A673 (cell line): ENCODE measurements around the gene ZDHHC17. TPM values are rescaled to one million over a fixed set of nuclear protein-coding genes. Genes with fewer than 3 reads are reported as not detected.
A peak's percentile ranks its signal among the peaks of the same experiment; 100 is the strongest.

Experiments used
- BruUV-seq: library from RNA; stranded (reverse); fragments of 400-500 nt; replicated peaks from 2 replicates; lab custom pipeline; 2021; lab: Mats Ljungman, UMichigan
- CTCF ChIA-PET: fragments of 300-600 bp; sonication (Branson Sonifier 250); formaldehyde crosslinking; loops from one replicate; lab custom pipeline; 2022; ENCODE audit warnings: antibody characterized with exemption; lab: Charles Lee
- POLR2A ChIA-PET: fragments of 300-600 bp; sonication (Branson Sonifier 250); formaldehyde crosslinking; loops from one replicate; lab custom pipeline; 2022; ENCODE audit warnings: antibody characterized with exemption; ENCODE audit not compliant: low non-redundant PET; lab: Charles Lee
- DNase-seq: peaks from one replicate; pipeline ENCODE4 v3.0.0-alpha.2; 2015; ENCODE audit warnings: low spot score
- H3K27ac ChIP-seq: fragments of 200-600 bp; sonication (generic); 2 replicates; pipeline ENCODE4 v1.5.1; 2016; ENCODE audit warnings: mixed run types, low read depth, mild to moderate bottlenecking, mixed read lengths, antibody characterized with exemption, low read length; ENCODE audit not compliant: poor library complexity, severe bottlenecking
- H3K27me3 ChIP-seq: fragments of 200-600 bp; sonication (generic); replicated peaks from 2 replicates; pipeline ENCODE4 v1.6.1; 2017; ENCODE audit warnings: mixed run types, low read depth, mild to moderate bottlenecking, mixed read lengths, antibody characterized with exemption, low read length; ENCODE audit not compliant: insufficient read depth, poor library complexity
- H3K36me3 ChIP-seq: fragments of 200-600 bp; sonication (generic); 2 replicates; pipeline ENCODE4 v1.6.1; 2016; ENCODE audit warnings: mixed run types, mild to moderate bottlenecking, mixed read lengths, antibody characterized with exemption, low read length; ENCODE audit not compliant: insufficient read depth, poor library complexity, severe bottlenecking
- H3K4me1 ChIP-seq: fragments of 200-600 bp; sonication (generic); 2 replicates; pipeline ENCODE4 v1.6.1; 2017; ENCODE audit warnings: mixed run types, mild to moderate bottlenecking, mixed read lengths, antibody characterized with exemption, low read length; ENCODE audit not compliant: insufficient read depth, poor library complexity, severe bottlenecking
- H3K4me3 ChIP-seq: fragments of 200-600 bp; sonication (generic); 2 replicates; pipeline ENCODE4 v1.5.1; 2016; ENCODE audit warnings: low read depth, mixed run types, mild to moderate bottlenecking, mixed read lengths, low read length; ENCODE audit not compliant: poor library complexity, severe bottlenecking
- H3K9me3 ChIP-seq: fragments of 200-600 bp; sonication (generic); 2 replicates; pipeline ENCODE4 v1.6.1; 2016; ENCODE audit warnings: mixed run types, low read depth, mild to moderate bottlenecking, mixed read lengths, antibody characterized with exemption, low read length; ENCODE audit not compliant: poor library complexity, severe bottlenecking
- EZH2 ChIP-seq: fragments of 200-600 bp; sonication (generic); IDR thresholded peaks from 2 replicates; pipeline ENCODE4 v1.6.1; 2017; ENCODE audit warnings: borderline replicate concordance, low read depth, mild to moderate bottlenecking, mixed read lengths, antibody characterized with exemption, low read length; ENCODE audit not compliant: poor library complexity, severe bottlenecking
- intact Hi-C: fragments of 100-400 bp; cut with micrococcal nuclease; formaldehyde crosslinking; loops from one replicate; pipeline ENCODE4 v1.10.0; 2022; ENCODE audit not compliant: unreplicated experiment
- total RNA-seq: library from RNA; stranded (reverse); gene quantifications from 2 replicates; pipeline ENCODE4 v1.2.3, GENCODE V29; 2021
- TF ChIP-seq, protein P1 (sequence below): fragments of 300-800, 200-600 bp; sonication (generic); conservative IDR thresholded peaks from 2 replicates; pipeline ENCODE4 v1.5.1; 2017; ENCODE audit warnings: low read depth, mild to moderate bottlenecking, antibody characterized with exemption, low read length, moderate library complexity, mixed read lengths

Gene ZDHHC17
- total RNA-seq, 1 experiment from 2014 or later, result 41.1 TPM

DNA sequence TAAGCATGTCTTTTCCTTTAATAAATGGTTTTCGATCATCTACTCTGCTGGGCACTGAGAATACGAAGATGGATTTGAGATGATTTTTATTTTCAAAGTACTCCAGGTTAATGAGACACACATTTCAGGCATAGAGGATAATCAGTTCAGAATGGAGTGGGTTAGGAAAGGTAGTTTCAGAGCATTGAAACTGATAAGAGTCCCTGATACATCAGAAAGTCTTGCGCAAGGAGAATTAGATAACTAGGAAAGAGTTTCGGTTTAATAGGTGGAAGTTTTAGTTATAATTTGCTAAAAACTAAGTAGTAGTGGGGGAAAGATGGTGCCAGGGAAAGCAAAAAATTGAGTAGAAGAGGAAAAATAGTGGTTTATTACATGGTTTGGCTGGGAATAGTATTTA is 50.1 kb downstream of the ZDHHC17 start:
- TF ChIP-seq EZH2, result no peak
- TF ChIP-seq, protein P1, sequence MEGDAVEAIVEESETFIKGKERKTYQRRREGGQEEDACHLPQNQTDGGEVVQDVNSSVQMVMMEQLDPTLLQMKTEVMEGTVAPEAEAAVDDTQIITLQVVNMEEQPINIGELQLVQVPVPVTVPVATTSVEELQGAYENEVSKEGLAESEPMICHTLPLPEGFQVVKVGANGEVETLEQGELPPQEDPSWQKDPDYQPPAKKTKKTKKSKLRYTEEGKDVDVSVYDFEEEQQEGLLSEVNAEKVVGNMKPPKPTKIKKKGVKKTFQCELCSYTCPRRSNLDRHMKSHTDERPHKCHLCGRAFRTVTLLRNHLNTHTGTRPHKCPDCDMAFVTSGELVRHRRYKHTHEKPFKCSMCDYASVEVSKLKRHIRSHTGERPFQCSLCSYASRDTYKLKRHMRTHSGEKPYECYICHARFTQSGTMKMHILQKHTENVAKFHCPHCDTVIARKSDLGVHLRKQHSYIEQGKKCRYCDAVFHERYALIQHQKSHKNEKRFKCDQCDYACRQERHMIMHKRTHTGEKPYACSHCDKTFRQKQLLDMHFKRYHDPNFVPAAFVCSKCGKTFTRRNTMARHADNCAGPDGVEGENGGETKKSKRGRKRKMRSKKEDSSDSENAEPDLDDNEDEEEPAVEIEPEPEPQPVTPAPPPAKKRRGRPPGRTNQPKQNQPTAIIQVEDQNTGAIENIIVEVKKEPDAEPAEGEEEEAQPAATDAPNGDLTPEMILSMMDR, result no peak
- DNase-seq, result no peak
- no peak overlapping the region for H3K4me3 ChIP-seq
- H3K4me1 ChIP-seq, result no peaks in the 10 kb centered on the region
- no peak overlapping the region for H3K27ac ChIP-seq
- H3K9me3 ChIP-seq, result no peaks in the 10 kb centered on the region
- no peaks in the 10 kb centered on the region for H3K27me3 ChIP-seq
- BruUV-seq, result no TSS peak
- ChIA-PET CTCF (no interaction called here), POLR2A (no interaction called here)
- intact Hi-C loops, result no loop called here
- H3K36me3 ChIP-seq, result peaks cover 28% of the 10 kb centered on the region

DNA sequence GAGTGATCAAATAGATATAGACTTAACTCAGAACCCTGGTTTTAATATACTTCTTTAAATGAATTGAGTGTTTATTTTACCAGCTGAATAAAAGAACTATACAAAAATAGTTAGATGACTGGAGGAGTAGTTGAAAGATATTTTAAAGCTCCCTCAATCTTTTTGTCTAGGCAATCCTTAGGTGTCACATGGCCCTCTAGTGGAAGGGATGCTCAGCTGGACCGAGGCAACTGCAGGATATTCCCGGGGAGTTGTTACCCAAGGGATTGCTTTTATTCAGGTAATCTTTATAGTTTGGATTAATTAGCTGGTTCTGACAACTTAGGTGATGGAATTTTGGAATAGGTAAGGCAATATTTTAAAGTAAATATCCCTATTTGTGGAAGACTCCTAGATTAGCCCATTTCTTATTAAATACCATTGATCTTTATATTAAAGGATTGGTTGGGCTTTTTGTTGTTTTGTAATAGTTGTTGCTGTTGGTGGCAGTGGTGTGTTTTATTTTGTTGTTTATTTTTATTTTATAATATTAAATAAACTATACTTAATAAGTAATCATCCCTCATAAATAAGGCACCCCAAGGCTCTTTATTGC is 57.1 kb downstream of the ZDHHC17 start:
- TF ChIP-seq, protein P1, result peak; percentile 73
- no peak for TF ChIP-seq EZH2

DNA sequence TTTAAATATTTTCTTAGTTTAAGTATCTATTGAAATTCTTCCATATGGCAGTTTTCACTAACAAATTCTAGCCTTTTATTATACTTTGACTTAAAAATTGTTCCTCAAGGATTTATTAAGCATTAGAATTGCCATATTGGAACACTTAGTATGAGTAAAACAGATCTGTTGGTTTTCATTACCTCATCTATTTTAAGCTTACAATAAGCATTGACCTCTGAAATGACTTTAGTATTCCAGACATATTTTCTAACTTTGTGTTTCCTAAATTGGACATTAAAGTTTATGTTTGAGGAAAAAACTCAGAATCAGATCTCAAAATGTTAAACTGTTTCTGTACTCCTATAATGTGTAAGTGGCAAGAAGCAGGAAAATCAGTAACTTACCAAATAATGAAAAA is 66.5 kb downstream of the ZDHHC17 start:
- Histone ChIP-seq H3K36me3 (peaks cover 16% of the 10 kb centered on the region), H3K4me3 (no peak overlapping the region), H3K9me3 (peaks cover 5% of the 10 kb centered on the region), H3K27ac (no peak overlapping the region), H3K27me3 (no peaks in the 10 kb centered on the region), H3K4me1 (no peaks in the 10 kb centered on the region)
- ChIA-PET CTCF (no interaction called here), POLR2A (no interaction called here)
- intact Hi-C loops, result no loop called here
- TF ChIP-seq, protein P1, result no peak
- TF ChIP-seq EZH2, result no peak
- no peak for DNase-seq
- BruUV-seq, result no TSS peak

More for the DNA sequence above, 57.1 kb downstream of the ZDHHC17 start:
- Histone ChIP-seq H3K4me3 (no peak overlapping the region), H3K9me3 (no peaks in the 10 kb centered on the region), H3K4me1 (no peaks in the 10 kb centered on the region), H3K27ac (no peak overlapping the region), H3K36me3 (peaks cover 6% of the 10 kb centered on the region), H3K27me3 (no peaks in the 10 kb centered on the region)
- BruUV-seq, result no TSS peak
- POLR2A ChIA-PET, result no interaction called here
- DNase-seq, result peak; percentile 61
- CTCF ChIA-PET, result interaction anchor here (0.6 to 1.6 kb wide), 6 partner anchors 14 to 199 kb away, joined by 3 to 8 read pairs (median 4); no protein-coding TSS in a partner anchor
- intact Hi-C loops, result loop anchor here (2.0 to 10.0 kb wide), 2 partner anchors 56 to 194 kb away; no protein-coding TSS in a partner anchor
